ENCODE results near the gene SLC2A13. TPM values are rescaled to one million over a fixed set of nuclear protein-coding genes. Genes with fewer than 3 reads are reported as not detected.

Gene SLC2A13
- polyA plus RNA-seq, 3 donors, result 2.2 to 2.9 (median 2.5) TPM

GRCh38 chr12:39780411-39780912 lies 325.4 kb downstream of the SLC2A13 start:
- Mint-ChIP-seq H3K9me3 (peaks cover 0 to 9% (median 6%) of the 10 kb centered on the region in 7 donors), H3K36me3 (peaks cover 0 to 4% of the 10 kb centered on the region in 2 donors), H3K27me3 (ENCODE audit: low read depth in 3 of 3) (peaks cover 0 to 2% (median 1%) of the 10 kb centered on the region in 3 donors), H3K27ac (no peak overlapping the region), H3K4me3 (no peak overlapping the region), H3K4me1 (no peaks in the 10 kb centered on the region)
- no peaks in the 10 kb centered on the region for H3K79me2 ChIP-seq (ENCODE audit: insufficient read depth, low read length)
- TF ChIP-seq CTCF (IDR thresholded peaks at IDR 0.05), result no peak
- no peaks in the 10 kb centered on the region for H3K36me3 ChIP-seq (replicated peaks in 1 of 2; ENCODE audit: control insufficient read depth in 1 of 2, insufficient read depth in 2 of 2, low read length in 2 of 2)
- H3K4me3 ChIP-seq (replicated peaks in 1 of 3; ENCODE audit: low read depth in 2 of 3, low read length in 3 of 3), result no peak overlapping the region
- intact Hi-C loops (cut with micrococcal nuclease), result no loop called here
- H4K20me1 ChIP-seq (ENCODE audit: insufficient read depth, low read length), result no peaks in the 10 kb centered on the region
- no peak overlapping the region for H3K4me2 ChIP-seq (replicated peaks; ENCODE audit: extremely low read depth, low read length, poor library complexity, severe bottlenecking)
- WGBS (ENCODE audit: insufficient coverage), result no CpG with 5 or more reads among the region's 2 CpGs
- no peaks in the 10 kb centered on the region for H3K27me3 ChIP-seq (ENCODE audit: control insufficient read depth in 2 of 2, insufficient read depth in 2 of 2, low read length in 2 of 2)
- no peak overlapping the region for H3K27ac ChIP-seq (ENCODE audit: low read depth in 1 of 2, low read length in 2 of 2)
- H3K4me1 ChIP-seq (ENCODE audit: control insufficient read depth in 1 of 2, insufficient read depth in 2 of 2, low read length in 2 of 2), result no peaks in the 10 kb centered on the region
- peaks cover 0 to 4% of the 10 kb centered on the region in 2 donors for H3K9me3 ChIP-seq (replicated peaks in 1 of 2; ENCODE audit: control insufficient read depth in 1 of 2, insufficient read depth in 1 of 2, low read length in 2 of 2)
- no peak overlapping the region for H2AFZ ChIP-seq (ENCODE audit: insufficient read depth, low read depth, low read length, poor library complexity, severe bottlenecking)
- H3K9ac ChIP-seq (ENCODE audit: insufficient read depth, low read length, poor library complexity, severe bottlenecking), result no peak overlapping the region
- no peak for DNase-seq

GRCh38 chr12:39779768-39780340 lies 326.0 kb downstream of the SLC2A13 start:
- 100% methylated on average over 1 of the region's 5 CpGs for WGBS (ENCODE audit: insufficient coverage)
- Histone ChIP-seq H3K9me3 (replicated peaks in 1 of 2; ENCODE audit: control insufficient read depth in 1 of 2, insufficient read depth in 1 of 2, low read length in 2 of 2) (peaks cover 0 to under 1% of the 10 kb centered on the region in 2 donors), H3K4me1 (ENCODE audit: control insufficient read depth in 1 of 2, insufficient read depth in 2 of 2, low read length in 2 of 2) (no peaks in the 10 kb centered on the region), H3K27me3 (ENCODE audit: control insufficient read depth in 2 of 2, insufficient read depth in 2 of 2, low read length in 2 of 2) (no peaks in the 10 kb centered on the region), H4K20me1 (ENCODE audit: insufficient read depth, low read length) (no peaks in the 10 kb centered on the region), H3K4me3 (replicated peaks in 1 of 3; ENCODE audit: low read depth in 2 of 3, low read length in 3 of 3) (no peak overlapping the region), H3K79me2 (ENCODE audit: insufficient read depth, low read length) (no peaks in the 10 kb centered on the region), H3K9ac (ENCODE audit: insufficient read depth, low read length, poor library complexity, severe bottlenecking) (no peak overlapping the region), H2AFZ (ENCODE audit: insufficient read depth, low read depth, low read length, poor library complexity, severe bottlenecking) (no peak overlapping the region), H3K36me3 (replicated peaks in 1 of 2; ENCODE audit: control insufficient read depth in 1 of 2, insufficient read depth in 2 of 2, low read length in 2 of 2) (no peaks in the 10 kb centered on the region), H3K27ac (ENCODE audit: low read depth in 1 of 2, low read length in 2 of 2) (no peak overlapping the region), H3K4me2 (replicated peaks; ENCODE audit: extremely low read depth, low read length, poor library complexity, severe bottlenecking) (no peak overlapping the region)
- H3K4me3 Mint-ChIP-seq, result no peak overlapping the region
- H3K9me3 Mint-ChIP-seq, result peaks cover 0 to 9% (median 6%) of the 10 kb centered on the region in 7 donors
- TF ChIP-seq CTCF (IDR thresholded peaks at IDR 0.05), result no peak
- peaks cover 0 to 4% of the 10 kb centered on the region in 2 donors for H3K36me3 Mint-ChIP-seq
- no peak for DNase-seq
- peaks cover 0 to 2% (median 1%) of the 10 kb centered on the region in 3 donors for H3K27me3 Mint-ChIP-seq (ENCODE audit: low read depth in 3 of 3)
- H3K27ac Mint-ChIP-seq, result no peak overlapping the region
- intact Hi-C loops (cut with micrococcal nuclease), result no loop called here
- H3K4me1 Mint-ChIP-seq, result no peaks in the 10 kb centered on the region
